Stomach (tissue), 9 donors: Measurements from ENCODE around the gene RGS8. TPM values are rescaled to one million over a fixed set of nuclear protein-coding genes. Genes with fewer than 3 reads are reported as not detected.

Experiments
- DNase-seq, 2 donors: peaks; one replicate each; pipeline versions ENCODE4 v3.0.0 to v3.0.0-alpha.2; 2013 to 2019
- H3K27ac ChIP-seq, 5 donors: fragments of 200-600 bp in 4 of 5; sonication (generic) in 4 of 5; one replicate each; pipeline ENCODE4 v1.5.1; 2013 to 2019; ENCODE audit warnings: mild to moderate bottlenecking in 1 of 5, moderate library complexity in 1 of 5
- H3K27me3 ChIP-seq, 3 donors: fragments of 200-600 bp; sonication (generic); one replicate each; pipeline ENCODE4 v1.5.1; 2017 to 2019; ENCODE audit warnings: mixed run types in 1 of 3
- H3K36me3 ChIP-seq, 4 donors: fragments of 200-600 bp; sonication (generic); 1 replicate in 3 of 4; 2 replicates in 1 of 4; pipeline ENCODE4 v1.5.1; 2016 to 2019
- H3K4me1 ChIP-seq, 4 donors: fragments of 200-600 bp; sonication (generic); one replicate each; pipeline ENCODE4 v1.5.1; 2016 to 2019
- H3K4me3 ChIP-seq, 4 donors: fragments of 200-600 bp; sonication (generic) in 3 of 4; one replicate each; pipeline ENCODE4 v1.5.1; 2016 to 2019; ENCODE audit warnings: mild to moderate bottlenecking in 1 of 4
- H3K9me3 ChIP-seq, 4 donors: fragments of 200-600 bp; sonication (generic); one replicate each; pipeline ENCODE4 v1.5.1; 2016 to 2019
- CTCF ChIP-seq, 7 experiments: fragments of 450-650 bp in 4 of 7; fragments of 200-600 bp in 3 of 7; sonication (generic) in 3 of 7; IDR thresholded peaks; one replicate each; pipeline ENCODE4 v1.5.1; 2016 to 2019; ENCODE audit warnings: antibody characterized with exemption in 7 of 7, control low read depth in 2 of 7, mild to moderate bottlenecking in 1 of 7
- EP300 ChIP-seq: sonication (generic); formaldehyde crosslinking; IDR thresholded peaks from one replicate; pipeline ENCODE4 v1.6.1; 2017; ENCODE audit warnings: antibody characterized with exemption
- POLR2A ChIP-seq, 4 donors: fragments of 450-650 bp; IDR thresholded peaks; one replicate each; pipeline ENCODE4 v1.6.1; 2016; ENCODE audit warnings: antibody characterized with exemption in 4 of 4, control low read depth in 2 of 4, mild to moderate bottlenecking in 1 of 4, moderate library complexity in 1 of 4
- POLR2AphosphoS5 ChIP-seq, 3 donors: sonication (generic); formaldehyde crosslinking; IDR thresholded peaks; one replicate each; pipeline ENCODE4 v1.6.1; 2016; ENCODE audit warnings: antibody characterized with exemption in 3 of 3
- WGBS, 5 donors: extraction: QIAGEN DNeasy Blood & Tissue Kit in 3 of 5; methylation state at CpG; one replicate each; pipeline versions ENCODE4 v1.1.5 to v1.1.7; 2013 to 2018; 5-methylcytosine and 5-hydroxymethylcytosine counted together
- intact Hi-C: fragments of 100-400 bp; cut with DNase I; formaldehyde crosslinking; loops from one replicate; pipeline ENCODE4 v1.15.1; 2023; ENCODE audit warnings: low total_unique reads
- polyA plus RNA-seq, 3 donors: library from polyadenylated mRNA; stranded (reverse); fragments of 200-250 nt; gene quantifications; one replicate each; pipeline ENCODE4 v1.2.3, GENCODE V29; 2013
- total RNA-seq, 5 donors: library from RNA; depleted of rRNA; stranded (reverse); fragments of >200 nt; gene quantifications; one replicate each; pipeline versions ENCODE4 v1.1.0 to v1.2.3, GENCODE V29; 2014 to 2016
- donor health status: healthy with polysubstance abuse.
- donor health status: Bipolar disorder and iron deficiency.
- donor health status: healthy.

RGS8 gene
- total and polyA plus RNA-seq, 8 donors, result not detected

- no peaks in the 10 kb centered on the region for H3K4me1 ChIP-seq
- DNase-seq, result no peak
- no peaks in the 10 kb centered on the region for H3K27me3 ChIP-seq
- TF ChIP-seq POLR2AphosphoS5 (IDR thresholded peaks at IDR 0.05) (no peak), CTCF (IDR thresholded peaks at IDR 0.05) (no peak), POLR2A (IDR thresholded peaks at IDR 0.05) (no peak), EP300 (no peak)
- H3K27ac ChIP-seq, result no peak overlapping the region
- 83 to 86% (median 86%) methylated on average over 6 of the region's 6 CpGs for WGBS, 5 donors
- no peak overlapping the region for H3K4me3 ChIP-seq
- no peaks in the 10 kb centered on the region for H3K9me3 ChIP-seq
- no peaks in the 10 kb centered on the region for H3K36me3 ChIP-seq
- intact Hi-C loops, result no loop called here
Observed at GRCh38 chr1:182650678-182651338, 33.6 kb downstream of the RGS8 start.

GRCh38 chr1:182649041-182649440 lies 35.3 kb downstream of the RGS8 start:
- 84 to 94% (median 91%) methylated on average over 7 of the region's 7 CpGs for WGBS, 5 donors
- H3K27ac ChIP-seq, result no peak overlapping the region
- intact Hi-C loops, result no loop called here
- no peaks in the 10 kb centered on the region for H3K36me3 ChIP-seq
- no peak for TF ChIP-seq POLR2A (IDR thresholded peaks at IDR 0.05)
- TF ChIP-seq EP300, result no peak
- no peak for TF ChIP-seq CTCF (IDR thresholded peaks at IDR 0.05)
- H3K4me1 ChIP-seq, result no peaks in the 10 kb centered on the region
- H3K27me3 ChIP-seq, result no peaks in the 10 kb centered on the region
- no peaks in the 10 kb centered on the region for H3K9me3 ChIP-seq
- no peak overlapping the region for H3K4me3 ChIP-seq
- no peak for DNase-seq

GRCh38 chr1:182646739-182647138 lies 37.6 kb downstream of the RGS8 start:
- H3K9me3 ChIP-seq, result no peaks in the 10 kb centered on the region
- H3K4me3 ChIP-seq, result no peak overlapping the region
- H3K4me1 ChIP-seq, result no peaks in the 10 kb centered on the region
- H3K27me3 ChIP-seq, result no peaks in the 10 kb centered on the region
- TF ChIP-seq POLR2AphosphoS5 (IDR thresholded peaks at IDR 0.05), result no peak
- no peak for TF ChIP-seq EP300
- no peak for DNase-seq
- no peaks in the 10 kb centered on the region for H3K36me3 ChIP-seq
- H3K27ac ChIP-seq, result no peak overlapping the region
- intact Hi-C loops, result no loop called here
- WGBS, 5 donors, result 18 to 42% (median 29%) methylated on average over 2 of the region's 2 CpGs

GRCh38 chr1:182644886-182645285 lies 39.5 kb downstream of the RGS8 start:
- H3K4me3 ChIP-seq, result no peak overlapping the region
- TF ChIP-seq POLR2A (IDR thresholded peaks at IDR 0.05), result no peak
- TF ChIP-seq EP300, result no peak
- TF ChIP-seq POLR2AphosphoS5 (IDR thresholded peaks at IDR 0.05), result no peak
- TF ChIP-seq CTCF (IDR thresholded peaks at IDR 0.05), result no peak
- no peaks in the 10 kb centered on the region for H3K36me3 ChIP-seq
- no peak for DNase-seq
- no peak overlapping the region for H3K27ac ChIP-seq
- WGBS, 5 donors, result 62 to 77% (median 70%) methylated on average over 4 of the region's 4 CpGs
- H3K9me3 ChIP-seq, result no peaks in the 10 kb centered on the region
- intact Hi-C loops, result no loop called here
- H3K4me1 ChIP-seq, result no peaks in the 10 kb centered on the region
- H3K27me3 ChIP-seq, result no peaks in the 10 kb centered on the region

GRCh38 chr1:182643699-182644098 lies 40.7 kb downstream of the RGS8 start:
- 80 to 93% (median 90%) methylated on average over 3 of the region's 3 CpGs for WGBS, 5 donors
- intact Hi-C loops, result no loop called here

More at GRCh38 chr1:182643699-182644098, 40.7 kb downstream of the RGS8 start:
- Histone ChIP-seq H3K4me1 (no peaks in the 10 kb centered on the region), H3K9me3 (no peaks in the 10 kb centered on the region), H3K27ac (no peak overlapping the region), H3K36me3 (no peaks in the 10 kb centered on the region), H3K27me3 (no peaks in the 10 kb centered on the region), H3K4me3 (no peak overlapping the region)
- DNase-seq, result no peak
- TF ChIP-seq POLR2AphosphoS5 (IDR thresholded peaks at IDR 0.05), result no peak
- no peak for TF ChIP-seq POLR2A (IDR thresholded peaks at IDR 0.05)
- no peak for TF ChIP-seq EP300
- no peak for TF ChIP-seq CTCF (IDR thresholded peaks at IDR 0.05)
